Measurements from ENCODE around the gene CCDC85A.

DNA sequence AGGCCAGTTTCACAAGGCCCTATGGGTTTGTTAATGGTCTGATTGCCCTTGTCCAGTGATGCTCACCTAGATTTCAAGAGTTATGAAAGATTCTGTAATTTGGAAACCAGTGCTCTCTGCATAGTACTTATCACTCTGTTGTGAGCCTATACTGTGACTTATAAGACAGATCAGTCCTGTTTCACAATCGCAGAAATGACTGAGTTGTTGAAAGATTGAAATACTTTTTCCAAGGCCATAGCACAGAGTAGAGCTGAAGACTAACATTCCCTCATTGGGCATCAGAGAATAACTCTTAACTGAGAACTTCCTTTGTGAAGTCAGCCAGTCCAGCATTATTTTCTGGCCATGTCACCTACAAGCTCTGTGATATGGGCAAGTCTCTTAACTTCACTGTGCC, 44.0 kb downstream of the CCDC85A start:
- TF ChIP-seq, protein P1, sequence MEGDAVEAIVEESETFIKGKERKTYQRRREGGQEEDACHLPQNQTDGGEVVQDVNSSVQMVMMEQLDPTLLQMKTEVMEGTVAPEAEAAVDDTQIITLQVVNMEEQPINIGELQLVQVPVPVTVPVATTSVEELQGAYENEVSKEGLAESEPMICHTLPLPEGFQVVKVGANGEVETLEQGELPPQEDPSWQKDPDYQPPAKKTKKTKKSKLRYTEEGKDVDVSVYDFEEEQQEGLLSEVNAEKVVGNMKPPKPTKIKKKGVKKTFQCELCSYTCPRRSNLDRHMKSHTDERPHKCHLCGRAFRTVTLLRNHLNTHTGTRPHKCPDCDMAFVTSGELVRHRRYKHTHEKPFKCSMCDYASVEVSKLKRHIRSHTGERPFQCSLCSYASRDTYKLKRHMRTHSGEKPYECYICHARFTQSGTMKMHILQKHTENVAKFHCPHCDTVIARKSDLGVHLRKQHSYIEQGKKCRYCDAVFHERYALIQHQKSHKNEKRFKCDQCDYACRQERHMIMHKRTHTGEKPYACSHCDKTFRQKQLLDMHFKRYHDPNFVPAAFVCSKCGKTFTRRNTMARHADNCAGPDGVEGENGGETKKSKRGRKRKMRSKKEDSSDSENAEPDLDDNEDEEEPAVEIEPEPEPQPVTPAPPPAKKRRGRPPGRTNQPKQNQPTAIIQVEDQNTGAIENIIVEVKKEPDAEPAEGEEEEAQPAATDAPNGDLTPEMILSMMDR (IDR thresholded peaks at IDR 0.05 in 2 of 3, conservative IDR thresholded peaks at IDR 0.05 in 1 of 3; ENCODE audit: borderline replicate concordance in 1 of 3, insufficient read depth in 1 of 3, low read depth in 2 of 3, low read length in 2 of 3): no peak
- TF ChIP-seq POLR2A (IDR thresholded peaks at IDR 0.05; ENCODE audit: borderline replicate concordance, extremely low read depth, insufficient read depth, insufficient read length): no peak

Data from HCT116 (cell line).